Measurements from ENCODE around the gene FLCN. TPM values are rescaled to one million over a fixed set of nuclear protein-coding genes. Genes with fewer than 3 reads are reported as not detected.
A peak's percentile ranks its signal among the peaks of the same experiment; 100 is the strongest.
"Not testable (repeated sequence)": the region's sequence is repeated elsewhere in the genome, so short reads cannot be mapped to it uniquely, and the experiment has no call there.

The FLCN gene
- polyA plus RNA-seq, 12 donors, result 16.8 to 32.2 (median 24.8) TPM; not detected in 1

GRCh38 chr17:17215575-17215974, 21.4 kb downstream of the FLCN start:
- no peak for DNase-seq

GRCh38 chr17:17214646-17215436, 22.1 kb downstream of the FLCN start:
- no peak for DNase-seq

GRCh38 chr17:17213775-17214174, 23.2 kb downstream of the FLCN start:
- DNase-seq, result no peak

- no peak for DNase-seq
These were observed 29.0 kb downstream of the FLCN start for GRCh38 chr17:17207998-17208397.

GRCh38 chr17:17206913-17207335, 30.0 kb downstream of the FLCN start:
- peak; percentile 41 for DNase-seq

- peak; percentile 54 for DNase-seq
These were observed 30.6 kb downstream of the FLCN start, which contains the start of gene PLD6 for GRCh38 chr17:17206124-17206912. Gene PLD6, minus strand, starts transcription at chr17:17206333. Its CDS starts 47 bp downstream, at chr17:17206286.

- DNase-seq, result peak; percentile 43
These were observed 31.4 kb downstream of the FLCN start for GRCh38 chr17:17205368-17206123.

GRCh38 chr17:17204635-17205231, 32.2 kb downstream of the FLCN start:
- no peak for DNase-seq

GRCh38 chr17:17204041-17204591, 32.9 kb downstream of the FLCN start:
- DNase-seq, result no peak

GRCh38 chr17:17203173-17203730, 33.7 kb downstream of the FLCN start:
- DNase-seq, result no peak

- no peak for DNase-seq
These were observed 35.1 kb downstream of the FLCN start for GRCh38 chr17:17201907-17202306.

GRCh38 chr17:17201271-17201670, 35.7 kb downstream of the FLCN start:
- no peak for DNase-seq

GRCh38 chr17:17200831-17201230, 36.1 kb downstream of the FLCN start:
- DNase-seq, result no peak

- no peak for DNase-seq
These were observed 36.7 kb downstream of the FLCN start for GRCh38 chr17:17200311-17200710.

- DNase-seq, result no peak
These were observed 38.7 kb downstream of the FLCN start for GRCh38 chr17:17198281-17198680.

- DNase-seq, result no peak
These were observed 40.2 kb downstream of the FLCN start for GRCh38 chr17:17196776-17197175.

- not testable (repeated sequence) for DNase-seq
These were observed 41.5 kb downstream of the FLCN start for GRCh38 chr17:17195466-17195865.

GRCh38 chr17:17191961-17192381, 45.0 kb downstream of the FLCN start:
- DNase-seq, result no peak

- DNase-seq, result no peak
These were observed 45.6 kb downstream of the FLCN start for GRCh38 chr17:17191346-17191792.

GRCh38 chr17:17190188-17190587, 46.8 kb downstream of the FLCN start:
- DNase-seq, result no peak

- no peak for DNase-seq
These were observed 47.4 kb downstream of the FLCN start for GRCh38 chr17:17189559-17189958.
